ENCODE measurements around the gene CELF4.

DNA sequence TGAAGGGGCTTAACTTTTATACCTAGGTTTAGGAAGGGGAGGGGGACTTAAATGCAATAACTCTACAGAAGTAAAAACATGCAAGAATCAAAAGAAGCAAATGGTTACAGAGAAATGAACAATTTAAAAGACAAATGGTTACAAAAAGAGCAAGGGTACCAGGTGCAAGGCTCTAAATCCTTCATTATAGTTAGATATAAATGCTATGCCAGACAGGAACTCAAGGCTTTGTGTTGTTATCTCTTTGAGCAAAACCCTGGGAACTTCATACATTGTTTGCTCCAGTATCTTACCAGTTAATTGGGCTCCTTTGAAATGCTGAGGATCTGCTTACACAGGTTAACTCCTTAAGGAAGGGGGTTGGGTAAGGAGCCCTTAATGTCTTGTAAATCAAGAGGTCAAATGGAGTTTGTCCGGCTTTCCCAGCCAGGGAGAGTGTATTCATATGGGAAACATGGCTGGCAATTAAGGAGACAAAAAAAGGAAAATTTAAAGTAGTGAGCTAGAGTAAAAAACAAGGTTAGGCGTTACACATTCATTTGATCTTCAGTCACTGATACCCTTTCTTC, 347.5 kb downstream of the CELF4 start:
- TF ChIP-seq, protein P1, sequence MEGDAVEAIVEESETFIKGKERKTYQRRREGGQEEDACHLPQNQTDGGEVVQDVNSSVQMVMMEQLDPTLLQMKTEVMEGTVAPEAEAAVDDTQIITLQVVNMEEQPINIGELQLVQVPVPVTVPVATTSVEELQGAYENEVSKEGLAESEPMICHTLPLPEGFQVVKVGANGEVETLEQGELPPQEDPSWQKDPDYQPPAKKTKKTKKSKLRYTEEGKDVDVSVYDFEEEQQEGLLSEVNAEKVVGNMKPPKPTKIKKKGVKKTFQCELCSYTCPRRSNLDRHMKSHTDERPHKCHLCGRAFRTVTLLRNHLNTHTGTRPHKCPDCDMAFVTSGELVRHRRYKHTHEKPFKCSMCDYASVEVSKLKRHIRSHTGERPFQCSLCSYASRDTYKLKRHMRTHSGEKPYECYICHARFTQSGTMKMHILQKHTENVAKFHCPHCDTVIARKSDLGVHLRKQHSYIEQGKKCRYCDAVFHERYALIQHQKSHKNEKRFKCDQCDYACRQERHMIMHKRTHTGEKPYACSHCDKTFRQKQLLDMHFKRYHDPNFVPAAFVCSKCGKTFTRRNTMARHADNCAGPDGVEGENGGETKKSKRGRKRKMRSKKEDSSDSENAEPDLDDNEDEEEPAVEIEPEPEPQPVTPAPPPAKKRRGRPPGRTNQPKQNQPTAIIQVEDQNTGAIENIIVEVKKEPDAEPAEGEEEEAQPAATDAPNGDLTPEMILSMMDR (conservative IDR thresholded peaks at IDR 0.05; ENCODE audit: low read depth, low read length) = no peak
- TF ChIP-seq EZH2phosphoT487 (IDR thresholded peaks at IDR 0.05; ENCODE audit: borderline replicate concordance, low read length) = no peak

All from PC-3 (cell line).